C4-2B (cell line): Measurements from ENCODE around the gene ATAD3A.

Experiments
- CTCF ChIP-seq: fragments of 450-650 bp; conservative IDR thresholded peaks from 2 replicates; pipeline ENCODE4 v1.5.1; 2017; ENCODE audit warnings: mild to moderate bottlenecking
- ZFX ChIP-seq: fragments of 450-650 bp; IDR thresholded peaks from 2 replicates; pipeline ENCODE4 v1.6.1; 2017

GRCh38 chr1:1560178-1560577 lies 48.2 kb downstream of the ATAD3A start:
- TF ChIP-seq CTCF, result no peak
- TF ChIP-seq ZFX, result no peak
